Panc1 (cell line): ENCODE measurements around the gene ST8SIA5. TPM values are rescaled to one million over a fixed set of nuclear protein-coding genes. Genes with fewer than 3 reads are reported as not detected.

Experiments
- ATAC-seq: fragments of 200-7000 bp; cut with Tn5 transposase; 2 replicates; pipeline ENCODE4 v1.9.1; 2020; ENCODE audit warnings: mild to moderate bottlenecking, moderate library complexity
- BruUV-seq: library from RNA; stranded (reverse); fragments of 400-500 nt; replicated peaks from 2 replicates; lab custom pipeline; 2021; lab: Mats Ljungman, UMichigan
- CTCF ChIA-PET: fragments of 300-600 bp; sonication (Branson Sonifier 250); formaldehyde crosslinking; loops from one replicate; lab custom pipeline; 2022; ENCODE audit warnings: antibody characterized with exemption; lab: Charles Lee
- POLR2A ChIA-PET: fragments of 300-600 bp; sonication (Branson Sonifier 250); formaldehyde crosslinking; loops from one replicate; lab custom pipeline; 2022; ENCODE audit warnings: antibody characterized with exemption; lab: Charles Lee
- DNase-seq: peaks from one replicate; pipeline ENCODE4 v3.0.0-alpha.2; 2010; ENCODE audit warnings: low read depth, low spot score
- H3K27ac ChIP-seq: 2 replicates; pipeline ENCODE4 v1.5.1; 2011; ENCODE audit warnings: mild to moderate bottlenecking, low read length, inconsistent platforms
- H3K27me3 ChIP-seq: fragments of 200-500 bp; sonication (Bioruptor generic); 2 replicates; pipeline ENCODE4 v1.6.0; 2014; ENCODE audit warnings: low read length, inconsistent platforms; ENCODE audit not compliant: control insufficient read depth, insufficient read depth
- H3K36me3 ChIP-seq: fragments of 200-500 bp; sonication (Bioruptor generic); 2 replicates; pipeline ENCODE4 v1.5.1; 2014; ENCODE audit warnings: inconsistent platforms, mild to moderate bottlenecking, low read length, moderate library complexity; ENCODE audit not compliant: control insufficient read depth, insufficient read depth
- H3K4me1 ChIP-seq: 2 replicates; pipeline ENCODE4 v1.5.1; 2011; ENCODE audit warnings: inconsistent platforms, mild to moderate bottlenecking, low read length, moderate library complexity; ENCODE audit not compliant: control insufficient read depth, insufficient read depth
- H3K4me3 ChIP-seq, 2 experiments: 2 replicates each; pipeline ENCODE4 v1.5.1; 2011 to 2012; ENCODE audit warnings: low read depth in 2 of 2, low read length in 2 of 2, mild to moderate bottlenecking in 2 of 2, inconsistent platforms in 1 of 2, moderate library complexity in 1 of 2
- H3K9me3 ChIP-seq: fragments of 200-500 bp; sonication (Bioruptor generic); 2 replicates; pipeline ENCODE4 v1.5.1; 2014; ENCODE audit warnings: low read depth, mild to moderate bottlenecking, inconsistent platforms, low read length, moderate library complexity; ENCODE audit not compliant: control insufficient read depth, insufficient read depth
- POLR2AphosphoS5 ChIP-seq: IDR thresholded peaks from 2 replicates; pipeline ENCODE4 v1.6.1; 2012; ENCODE audit warnings: mild to moderate bottlenecking, low read depth, low read length, moderate library complexity
- REST ChIP-seq, 2 experiments: IDR thresholded peaks; 2 replicates each; pipeline ENCODE4 v1.6.1; 2011 to 2012; ENCODE audit warnings: low read depth in 2 of 2, control low read depth in 1 of 2, low read length in 1 of 2, mild to moderate bottlenecking in 1 of 2, moderate library complexity in 1 of 2; ENCODE audit not compliant: insufficient read depth in 1 of 2
- SIN3A ChIP-seq: IDR thresholded peaks from 2 replicates; pipeline ENCODE4 v1.6.1; 2012; ENCODE audit warnings: low read depth, mild to moderate bottlenecking, low read length, moderate library complexity, borderline replicate concordance; ENCODE audit not compliant: insufficient read depth
- TCF7L2 ChIP-seq: IDR thresholded peaks from 2 replicates; pipeline ENCODE4 v1.6.1; 2011; ENCODE audit warnings: mild to moderate bottlenecking, low read depth, low read length, inconsistent platforms
- in situ Hi-C: cut with HindIII; loops from 2 replicates; pipeline ENCODE4 v1.10.0; 2016; ENCODE audit warnings: low sequenced_read_pairs, low pct_unique_long_range_greater_than_20kb
- intact Hi-C: fragments of 100-400 bp; cut with micrococcal nuclease; formaldehyde crosslinking; loops from one replicate; pipeline ENCODE4 v1.10.0; 2022; ENCODE audit not compliant: unreplicated experiment
- total RNA-seq: library from RNA; stranded (reverse); gene quantifications from one replicate; pipeline ENCODE4 v1.2.1, GENCODE V29; 2021; ENCODE audit not compliant: unreplicated experiment
- TF ChIP-seq, protein P1 (sequence below): fragments of 450-650 bp; IDR thresholded peaks from 2 replicates; pipeline ENCODE4 v1.5.1; 2017; ENCODE audit warnings: mild to moderate bottlenecking

The ST8SIA5 gene
- total RNA-seq, 1 experiment from 2014 or later = 0.15 TPM

GRCh38 chr18:46683252-46683651 is 73.6 kb downstream of the ST8SIA5 start:
- BruUV-seq = no TSS peak
- ChIA-PET POLR2A (no interaction called here), CTCF (no interaction called here)
- Histone ChIP-seq H3K36me3 (no peaks in the 10 kb centered on the region), H3K4me3 (no peak overlapping the region), H3K4me1 (no peaks in the 10 kb centered on the region), H3K27ac (no peak overlapping the region), H3K9me3 (no peaks in the 10 kb centered on the region), H3K27me3 (no peaks in the 10 kb centered on the region)
- ATAC-seq (no peak), DNase-seq (no peak)
- TF ChIP-seq REST (IDR thresholded peaks at IDR 0.05; ENCODE audit: insufficient read depth in 1 of 2, low read depth in 2 of 2, low read length in 1 of 2) = no peak
- TF ChIP-seq TCF7L2 = no peak
- TF ChIP-seq, protein P1, sequence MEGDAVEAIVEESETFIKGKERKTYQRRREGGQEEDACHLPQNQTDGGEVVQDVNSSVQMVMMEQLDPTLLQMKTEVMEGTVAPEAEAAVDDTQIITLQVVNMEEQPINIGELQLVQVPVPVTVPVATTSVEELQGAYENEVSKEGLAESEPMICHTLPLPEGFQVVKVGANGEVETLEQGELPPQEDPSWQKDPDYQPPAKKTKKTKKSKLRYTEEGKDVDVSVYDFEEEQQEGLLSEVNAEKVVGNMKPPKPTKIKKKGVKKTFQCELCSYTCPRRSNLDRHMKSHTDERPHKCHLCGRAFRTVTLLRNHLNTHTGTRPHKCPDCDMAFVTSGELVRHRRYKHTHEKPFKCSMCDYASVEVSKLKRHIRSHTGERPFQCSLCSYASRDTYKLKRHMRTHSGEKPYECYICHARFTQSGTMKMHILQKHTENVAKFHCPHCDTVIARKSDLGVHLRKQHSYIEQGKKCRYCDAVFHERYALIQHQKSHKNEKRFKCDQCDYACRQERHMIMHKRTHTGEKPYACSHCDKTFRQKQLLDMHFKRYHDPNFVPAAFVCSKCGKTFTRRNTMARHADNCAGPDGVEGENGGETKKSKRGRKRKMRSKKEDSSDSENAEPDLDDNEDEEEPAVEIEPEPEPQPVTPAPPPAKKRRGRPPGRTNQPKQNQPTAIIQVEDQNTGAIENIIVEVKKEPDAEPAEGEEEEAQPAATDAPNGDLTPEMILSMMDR = no peak
- intact Hi-C loops (no loop called here), in situ Hi-C loops (no loop called here)

GRCh38 chr18:46680784-46681695 is 75.8 kb downstream of the ST8SIA5 start:
- Histone ChIP-seq H3K9me3 (no peaks in the 10 kb centered on the region), H3K36me3 (no peaks in the 10 kb centered on the region), H3K27me3 (no peaks in the 10 kb centered on the region), H3K27ac (no peak overlapping the region), H3K4me3 (no peak overlapping the region), H3K4me1 (peaks cover 10% of the 10 kb centered on the region)
- TF ChIP-seq SIN3A = no peak
- no peak for DNase-seq
- ATAC-seq = no peak
- in situ Hi-C loops (no loop called here), intact Hi-C loops (no loop called here)
- no TSS peak for BruUV-seq
- CTCF ChIA-PET = no interaction called here
- POLR2A ChIA-PET = no interaction called here

- Histone ChIP-seq H3K27ac (no peak overlapping the region), H3K4me3 (no peak overlapping the region), H3K9me3 (no peaks in the 10 kb centered on the region), H3K4me1 (peaks cover 10% of the 10 kb centered on the region), H3K36me3 (no peaks in the 10 kb centered on the region), H3K27me3 (no peaks in the 10 kb centered on the region)
- DNase-seq = no peak
- ChIA-PET CTCF (no interaction called here), POLR2A (no interaction called here)
- intact Hi-C loops (no loop called here), in situ Hi-C loops (no loop called here)
- no TSS peak for BruUV-seq
- TF ChIP-seq, protein P1 = no peak
- no peak for TF ChIP-seq SIN3A
- no peak for TF ChIP-seq POLR2AphosphoS5
- no peak for TF ChIP-seq TCF7L2
- no peak for TF ChIP-seq REST (IDR thresholded peaks at IDR 0.05; ENCODE audit: insufficient read depth in 1 of 2, low read depth in 2 of 2, low read length in 1 of 2)
- ATAC-seq = no peak
These were observed 76.8 kb downstream of the ST8SIA5 start for GRCh38 chr18:46679846-46680598.
